ENCODE results near the gene LTBR.

Gene LTBR

GRCh38 chr12:6438345-6438744, 54.4 kb downstream of the LTBR start:
- no peak for DNase-seq
- Mint-ChIP-seq H3K27me3 (ENCODE audit: low read depth, poor library complexity) (peaks cover 3% of the 10 kb centered on the region), H3K9me3 (no peaks in the 10 kb centered on the region), H3K4me3 (no peak overlapping the region), H3K36me3 (ENCODE audit: low read depth) (no peaks in the 10 kb centered on the region), H3K4me1 (peaks cover 17% of the 10 kb centered on the region), H3K27ac (peak overlapping the region; percentile 12)
- TF ChIP-seq, protein P1, sequence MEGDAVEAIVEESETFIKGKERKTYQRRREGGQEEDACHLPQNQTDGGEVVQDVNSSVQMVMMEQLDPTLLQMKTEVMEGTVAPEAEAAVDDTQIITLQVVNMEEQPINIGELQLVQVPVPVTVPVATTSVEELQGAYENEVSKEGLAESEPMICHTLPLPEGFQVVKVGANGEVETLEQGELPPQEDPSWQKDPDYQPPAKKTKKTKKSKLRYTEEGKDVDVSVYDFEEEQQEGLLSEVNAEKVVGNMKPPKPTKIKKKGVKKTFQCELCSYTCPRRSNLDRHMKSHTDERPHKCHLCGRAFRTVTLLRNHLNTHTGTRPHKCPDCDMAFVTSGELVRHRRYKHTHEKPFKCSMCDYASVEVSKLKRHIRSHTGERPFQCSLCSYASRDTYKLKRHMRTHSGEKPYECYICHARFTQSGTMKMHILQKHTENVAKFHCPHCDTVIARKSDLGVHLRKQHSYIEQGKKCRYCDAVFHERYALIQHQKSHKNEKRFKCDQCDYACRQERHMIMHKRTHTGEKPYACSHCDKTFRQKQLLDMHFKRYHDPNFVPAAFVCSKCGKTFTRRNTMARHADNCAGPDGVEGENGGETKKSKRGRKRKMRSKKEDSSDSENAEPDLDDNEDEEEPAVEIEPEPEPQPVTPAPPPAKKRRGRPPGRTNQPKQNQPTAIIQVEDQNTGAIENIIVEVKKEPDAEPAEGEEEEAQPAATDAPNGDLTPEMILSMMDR (IDR thresholded peaks at IDR 0.05): no peak

DNA sequence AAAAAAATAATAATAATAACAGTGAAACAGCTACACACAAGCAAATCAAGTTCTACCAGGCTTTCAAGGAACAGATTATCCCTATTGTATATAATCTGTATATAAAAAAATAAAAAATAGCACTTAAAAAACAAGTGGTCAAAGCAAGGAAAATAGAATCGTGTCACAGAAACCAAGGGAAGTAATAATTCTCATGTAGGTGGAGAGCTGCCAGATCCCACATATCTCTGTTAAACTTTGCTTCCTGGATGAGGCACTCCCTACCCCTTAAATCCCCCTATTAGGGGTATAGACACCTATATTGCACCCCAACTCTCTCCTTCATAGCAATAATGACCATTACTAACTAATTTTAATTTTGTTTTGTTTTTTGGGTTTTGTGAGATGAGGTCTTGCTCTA, 56.4 kb downstream of the LTBR start:
- Mint-ChIP-seq H3K4me3 (no peak overlapping the region), H3K9me3 (no peaks in the 10 kb centered on the region), H3K4me1 (peaks cover 22% of the 10 kb centered on the region), H3K27me3 (ENCODE audit: low read depth, poor library complexity) (no peaks in the 10 kb centered on the region), H3K27ac (no peak overlapping the region), H3K36me3 (ENCODE audit: low read depth) (no peaks in the 10 kb centered on the region)
- TF ChIP-seq, protein P1 (IDR thresholded peaks at IDR 0.05): no peak
- no peak for DNase-seq
